GM12873 (cell line): ENCODE measurements around the gene ITIH5.

Experiments
- CTCF ChIP-seq: IDR thresholded peaks from 2 replicates; pipeline ENCODE4 v1.5.1; 2012; ENCODE audit warnings: low read depth, mild to moderate bottlenecking, moderate library complexity, low read length, control low read depth; ENCODE audit not compliant: insufficient read depth; ENCODE audit errors: missing control alignments

The ITIH5 gene

GRCh38 chr10:7542189-7542914 is 124.4 kb downstream of the ITIH5 start:
- no peak for TF ChIP-seq CTCF

- no peak for TF ChIP-seq CTCF
These were observed 125.4 kb downstream of the ITIH5 start for GRCh38 chr10:7541137-7542087.

GRCh38 chr10:7538970-7539654 is 127.7 kb downstream of the ITIH5 start:
- TF ChIP-seq CTCF, result no peak

- no peak for TF ChIP-seq CTCF
These were observed 129.6 kb downstream of the ITIH5 start for GRCh38 chr10:7537126-7537525.

GRCh38 chr10:7534480-7534852 is 132.3 kb downstream of the ITIH5 start:
- no peak for TF ChIP-seq CTCF

- TF ChIP-seq CTCF, result no peak
These were observed 132.9 kb downstream of the ITIH5 start for GRCh38 chr10:7533657-7534479.
